ENCODE measurements around the gene KCNIP4. TPM values are rescaled to one million over a fixed set of nuclear protein-coding genes. Genes with fewer than 3 reads are reported as not detected.

Gene KCNIP4
- total and polyA plus RNA-seq, 2 donors (not counting 3 experiments of a cell fraction or from before 2014, with no cell fraction given): not detected

GRCh38 chr4:21962691-21963090 lies 14.1 kb upstream of the KCNIP4 start:
- Histone ChIP-seq H3K27ac (ENCODE audit: insufficient read depth, low read depth, low read length) (no peak overlapping the region), H3K4me1 (ENCODE audit: control insufficient read depth, extremely low read depth, insufficient read depth, low read length) (no peaks in the 10 kb centered on the region), H3K9ac (replicated peaks; ENCODE audit: extremely low read depth, insufficient read depth, low read length) (no peak overlapping the region), H3K9me3 (replicated peaks; ENCODE audit: control insufficient read depth, insufficient read depth, low read length) (no peaks in the 10 kb centered on the region), H3K36me3 (ENCODE audit: control insufficient read depth in 2 of 2, extremely low read depth in 1 of 2, insufficient read depth in 2 of 2, low read length in 2 of 2) (no peaks in the 10 kb centered on the region), H3K4me3 (replicated peaks in 1 of 3; ENCODE audit: insufficient read depth in 1 of 3, low read depth in 1 of 3, low read length in 3 of 3) (no peak overlapping the region), H4K20me1 (replicated peaks; ENCODE audit: control insufficient read depth, extremely low read depth, insufficient read depth, low read length) (no peaks in the 10 kb centered on the region), H3K27me3 (ENCODE audit: control insufficient read depth in 2 of 2, insufficient read depth in 2 of 2, low read length in 2 of 2) (no peaks in the 10 kb centered on the region), H3K4me2 (ENCODE audit: insufficient read depth, low read length) (no peak overlapping the region), H2AFZ (ENCODE audit: low read depth, low read length) (no peak overlapping the region), H3K79me2 (ENCODE audit: control insufficient read depth, insufficient read depth, low read length) (no peaks in the 10 kb centered on the region), H3K9me1 (replicated peaks; ENCODE audit: control insufficient read depth, extremely low read depth, insufficient read depth, low read length) (no peaks in the 10 kb centered on the region)
- intact Hi-C loops (cut with micrococcal nuclease): loop anchor here (5.0 kb wide), 1 partner anchor 720 kb away; no protein-coding TSS in a partner anchor
- dilution Hi-C loops (cut with MboI; ENCODE audit: extremely low pct_ligation_motif_present, low sequenced_read_pairs): no loop called here
- no peak for FAIRE-seq
- BruUV-seq (replicated peaks): no TSS peak
- no peak for DNase-seq (ENCODE audit: low read depth, low spot score)
- TF ChIP-seq MYC (IDR thresholded peaks at IDR 0.05; ENCODE audit: low read depth, low read length): no peak
- TF ChIP-seq POLR2A (IDR thresholded peaks at IDR 0.05; ENCODE audit: low read depth, low read length): no peak
- no peak for TF ChIP-seq GATA2 (IDR thresholded peaks at IDR 0.05; ENCODE audit: insufficient read depth, insufficient read length, low read depth, low read length)
- no peak for TF ChIP-seq EZH2 (IDR thresholded peaks at IDR 0.05; ENCODE audit: borderline replicate concordance, low read depth, low read length, severe bottlenecking)
- TF ChIP-seq JUN (IDR thresholded peaks at IDR 0.05; ENCODE audit: borderline replicate concordance, insufficient read depth, insufficient read length, low read depth): no peak
- no peak for TF ChIP-seq POLR2AphosphoS5 (IDR thresholded peaks at IDR 0.05; ENCODE audit: insufficient read depth, low read depth, low read length)
- ChIA-PET POLR2A (no interaction called here), CTCF (no interaction called here)

- Histone ChIP-seq H3K4me1 (ENCODE audit: control insufficient read depth, extremely low read depth, insufficient read depth, low read length) (no peaks in the 10 kb centered on the region), H3K9me3 (replicated peaks; ENCODE audit: control insufficient read depth, insufficient read depth, low read length) (no peaks in the 10 kb centered on the region), H3K27ac (ENCODE audit: insufficient read depth, low read depth, low read length) (no peak overlapping the region), H2AFZ (ENCODE audit: low read depth, low read length) (no peak overlapping the region), H3K4me2 (ENCODE audit: insufficient read depth, low read length) (no peak overlapping the region), H3K4me3 (replicated peaks in 1 of 3; ENCODE audit: insufficient read depth in 1 of 3, low read depth in 1 of 3, low read length in 3 of 3) (no peak overlapping the region), H3K79me2 (ENCODE audit: control insufficient read depth, insufficient read depth, low read length) (no peaks in the 10 kb centered on the region), H3K36me3 (ENCODE audit: control insufficient read depth in 2 of 2, extremely low read depth in 1 of 2, insufficient read depth in 2 of 2, low read length in 2 of 2) (no peaks in the 10 kb centered on the region), H3K27me3 (ENCODE audit: control insufficient read depth in 2 of 2, insufficient read depth in 2 of 2, low read length in 2 of 2) (no peaks in the 10 kb centered on the region), H3K9me1 (replicated peaks; ENCODE audit: control insufficient read depth, extremely low read depth, insufficient read depth, low read length) (no peaks in the 10 kb centered on the region), H4K20me1 (replicated peaks; ENCODE audit: control insufficient read depth, extremely low read depth, insufficient read depth, low read length) (no peaks in the 10 kb centered on the region), H3K9ac (replicated peaks; ENCODE audit: extremely low read depth, insufficient read depth, low read length) (no peak overlapping the region)
- dilution Hi-C loops (cut with MboI; ENCODE audit: extremely low pct_ligation_motif_present, low sequenced_read_pairs) (no loop called here), intact Hi-C loops (cut with micrococcal nuclease) (loop anchor here (5.0 kb wide), 1 partner anchor 722 kb away; no protein-coding TSS in a partner anchor)
- BruUV-seq (replicated peaks): no TSS peak
- no peak for DNase-seq (ENCODE audit: low read depth, low spot score)
- CTCF ChIA-PET: no interaction called here
- TF ChIP-seq POLR2A (IDR thresholded peaks at IDR 0.05; ENCODE audit: low read depth, low read length) (no peak), MAX (IDR thresholded peaks at IDR 0.05; ENCODE audit: insufficient read depth, insufficient read length) (no peak), MYC (IDR thresholded peaks at IDR 0.05; ENCODE audit: low read depth, low read length) (no peak)
- FAIRE-seq: no peak
- POLR2A ChIA-PET: no interaction called here
These were observed 12.2 kb upstream of the KCNIP4 start for GRCh38 chr4:21960793-21961192.

Measured in endothelial cell of umbilical vein (primary cell).